ENCODE results near the gene SLAMF8.

SLAMF8 gene

DNA sequence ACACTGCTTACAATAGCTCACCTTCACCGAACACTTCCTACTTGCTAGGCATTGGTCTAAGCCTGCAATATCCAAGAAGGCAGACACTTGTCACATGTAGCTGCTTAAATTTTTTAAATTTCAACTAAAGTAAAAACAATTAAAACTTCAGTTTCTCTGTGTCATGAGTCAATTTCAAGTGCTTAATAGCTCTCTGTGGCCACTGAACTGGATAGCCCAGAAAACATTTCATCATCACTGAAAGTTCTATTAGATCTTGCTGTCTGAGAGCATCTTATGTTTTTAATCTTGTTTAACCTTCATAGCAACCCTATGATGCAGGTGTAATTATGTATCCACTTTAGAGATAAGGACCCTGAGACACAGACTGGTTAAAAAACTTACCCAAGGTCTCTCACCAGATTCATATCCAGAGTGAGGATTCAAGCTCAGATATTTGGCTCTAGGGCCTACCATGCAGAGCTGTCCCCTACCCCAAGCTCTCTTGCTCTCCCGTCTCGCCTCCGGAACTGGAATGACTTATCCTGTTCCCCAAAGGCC is 27.2 kb upstream of the SLAMF8 start:
- no peak overlapping the region for H3K4me3 Mint-ChIP-seq
- H3K27ac Mint-ChIP-seq, result no peak overlapping the region
- H3K27me3 Mint-ChIP-seq, result peaks cover 44 to 45% of the 10 kb centered on the region in 2 donors
- no peaks in the 10 kb centered on the region for H3K36me3 Mint-ChIP-seq
- ATAC-seq (replicated peaks) (no peak), DNase-seq (no peak)
- peaks cover 8 to 9% of the 10 kb centered on the region in 2 donors for H3K4me1 Mint-ChIP-seq
- no peaks in the 10 kb centered on the region for H3K9me3 Mint-ChIP-seq

DNA sequence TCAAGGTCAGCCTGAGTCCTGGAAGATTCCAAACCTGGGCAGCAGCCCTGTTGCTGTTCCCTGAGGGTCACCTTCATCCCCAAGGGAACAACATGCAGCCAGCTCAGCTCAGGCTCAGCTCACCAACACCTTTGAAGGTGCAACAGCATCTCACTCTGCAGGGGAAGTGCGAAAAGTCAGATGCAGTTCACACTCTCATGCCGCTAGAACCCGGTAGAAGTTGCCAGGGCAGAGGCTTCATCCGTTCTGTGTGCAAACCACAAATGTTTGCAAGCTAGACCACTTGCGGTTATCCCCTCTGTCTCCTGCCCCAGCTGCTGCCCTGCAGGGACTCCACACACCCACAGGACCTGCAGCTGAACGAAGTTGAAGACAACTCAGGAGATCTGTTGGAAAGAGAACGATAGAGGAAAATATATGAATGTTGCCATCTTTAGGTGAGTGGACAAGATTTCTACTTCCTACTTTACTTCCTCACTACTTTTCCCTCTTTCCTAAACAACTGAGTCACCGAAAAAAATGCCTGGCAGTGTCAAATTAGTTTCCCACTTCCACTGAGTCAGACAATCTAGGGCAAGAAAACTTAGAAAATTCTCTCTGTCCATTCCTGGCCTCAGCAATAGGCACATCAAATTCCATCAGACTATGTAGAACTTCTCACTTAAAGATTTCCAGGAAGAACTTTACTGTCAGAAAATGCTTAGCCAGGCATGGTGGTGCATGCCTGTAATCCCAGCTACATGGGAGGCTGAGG is 26.3 kb upstream of the SLAMF8 start:
- Mint-ChIP-seq H3K27ac (no peak overlapping the region), H3K27me3 (peaks cover 48 to 53% of the 10 kb centered on the region in 2 donors), H3K4me1 (peaks cover 8 to 9% of the 10 kb centered on the region in 2 donors), H3K36me3 (no peaks in the 10 kb centered on the region), H3K4me3 (no peak overlapping the region), H3K9me3 (no peaks in the 10 kb centered on the region)
- ATAC-seq (replicated peaks), result peak; percentile 53 to 59
- no peak for DNase-seq

GRCh38 chr1:159802111-159802510 is 24.6 kb upstream of the SLAMF8 start, which contains the start of gene FCRL6:
Gene FCRL6, plus strand, starts transcription at chr1:159802360. Its CDS starts 65 bp downstream, at chr1:159802425.
- H3K4me3 Mint-ChIP-seq, result no peak within 1 kb of the TSS
- peaks cover 8 to 9% of the 10 kb centered on the region in 2 donors for H3K4me1 Mint-ChIP-seq

DNA sequence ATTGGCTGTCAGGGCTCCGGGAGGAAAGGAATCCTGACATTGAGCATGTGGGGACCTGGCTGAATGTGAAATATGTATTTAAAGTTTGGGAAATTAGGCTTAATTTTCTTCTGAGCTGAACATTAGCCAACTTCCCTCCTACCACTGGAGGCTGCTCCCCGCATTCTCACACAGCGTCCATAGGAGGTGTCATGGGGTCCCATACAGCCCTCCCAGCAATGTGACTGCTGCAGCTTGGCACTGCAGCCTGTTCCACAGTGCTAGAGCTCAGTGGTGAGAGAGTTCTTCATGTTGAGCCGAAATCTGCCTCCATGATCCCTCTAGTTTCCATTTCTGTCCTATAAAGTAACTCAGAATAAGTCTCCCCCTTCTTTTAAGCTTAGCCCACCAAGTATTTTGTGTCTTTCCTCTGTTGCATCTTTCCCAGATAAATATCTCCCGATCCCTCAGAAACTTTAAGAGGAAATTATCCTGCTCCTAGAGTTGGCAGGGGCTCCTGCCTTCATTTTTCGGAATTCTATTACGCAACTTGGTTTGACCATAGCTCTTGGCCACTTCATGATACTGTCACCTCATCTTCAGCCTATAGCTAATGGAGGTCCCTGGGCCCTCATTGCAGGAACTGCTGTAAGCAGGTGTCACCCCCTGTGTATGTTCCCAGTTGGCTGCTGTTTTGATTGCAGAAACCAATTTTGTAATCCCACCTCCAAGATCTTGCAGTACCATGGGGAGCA is 22.6 kb upstream of the SLAMF8 start:
- Mint-ChIP-seq H3K27ac (no peak overlapping the region), H3K4me3 (no peak overlapping the region), H3K4me1 (peaks cover 8 to 9% of the 10 kb centered on the region in 2 donors), H3K36me3 (no peaks in the 10 kb centered on the region), H3K9me3 (no peaks in the 10 kb centered on the region), H3K27me3 (peaks cover 61 to 73% of the 10 kb centered on the region in 2 donors)
- no peak for DNase-seq
- ATAC-seq (replicated peaks), result no peak

More at GRCh38 chr1:159802111-159802510, 24.6 kb upstream of the SLAMF8 start, which contains the start of gene FCRL6:
- H3K36me3 Mint-ChIP-seq, result no peaks in the 10 kb centered on the region
- ATAC-seq (replicated peaks) (no peak), DNase-seq (no peak)
- peaks cover 58 to 70% of the 10 kb centered on the region in 2 donors for H3K27me3 Mint-ChIP-seq
- H3K27ac Mint-ChIP-seq, result peak within 1 kb of the TSS; percentile 53
- no peaks in the 10 kb centered on the region for H3K9me3 Mint-ChIP-seq

DNA sequence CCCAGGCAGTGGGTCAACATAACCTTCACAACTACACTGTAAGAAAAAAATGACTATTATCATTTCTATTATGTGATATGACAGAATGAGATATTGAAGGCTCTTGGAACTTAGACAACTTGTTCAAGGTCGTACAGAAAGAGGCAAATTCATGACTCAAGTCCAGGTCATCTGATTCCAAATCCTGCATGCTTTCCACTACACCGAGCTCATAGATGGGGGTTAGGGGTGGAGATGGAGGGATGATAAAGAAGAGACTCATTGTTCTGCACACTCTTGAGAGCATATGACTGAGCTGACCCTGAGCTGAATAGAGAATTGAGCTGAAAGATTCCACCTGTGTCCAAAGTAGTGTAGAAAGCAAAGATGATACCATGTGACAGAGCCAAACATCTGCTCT is 21.7 kb upstream of the SLAMF8 start:
- no peak overlapping the region for H3K27ac Mint-ChIP-seq
- H3K36me3 Mint-ChIP-seq, result no peaks in the 10 kb centered on the region
- DNase-seq (no peak), ATAC-seq (replicated peaks) (no peak)
- H3K27me3 Mint-ChIP-seq, result peaks cover 59 to 78% of the 10 kb centered on the region in 2 donors
- H3K4me3 Mint-ChIP-seq, result no peak overlapping the region
- no peaks in the 10 kb centered on the region for H3K9me3 Mint-ChIP-seq
- peaks cover 7 to 8% of the 10 kb centered on the region in 2 donors for H3K4me1 Mint-ChIP-seq

DNA sequence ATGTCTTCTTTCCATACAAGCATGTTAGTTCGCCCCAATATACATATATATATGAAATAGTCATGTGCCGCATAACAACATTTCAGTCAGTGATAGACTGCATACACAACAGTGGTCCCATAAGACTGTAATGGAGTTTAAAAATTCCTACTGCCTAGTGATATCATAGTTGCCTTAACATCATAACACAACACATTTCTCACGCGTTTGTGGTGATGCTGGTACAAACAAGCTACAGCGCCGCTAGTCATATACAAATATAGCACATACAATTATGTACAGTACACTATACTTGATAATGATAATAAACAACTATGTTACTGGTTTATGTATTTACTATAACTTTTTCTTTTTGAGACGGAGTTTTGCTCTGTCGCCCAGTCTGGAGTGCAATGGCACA is 10.7 kb upstream of the SLAMF8 start:
- DNase-seq, result no peak
- H3K4me1 Mint-ChIP-seq, result no peaks in the 10 kb centered on the region

GRCh38 chr1:159817276-159818041 is 9.2 kb upstream of the SLAMF8 start:
- no peak overlapping the region for H3K4me3 Mint-ChIP-seq
- DNase-seq (no peak), ATAC-seq (replicated peaks) (no peak)
- H3K27me3 Mint-ChIP-seq, result peaks cover 8 to 23% of the 10 kb centered on the region in 2 donors
- no peaks in the 10 kb centered on the region for H3K4me1 Mint-ChIP-seq
- no peak overlapping the region for H3K27ac Mint-ChIP-seq
- H3K9me3 Mint-ChIP-seq, result no peaks in the 10 kb centered on the region
- H3K36me3 Mint-ChIP-seq, result no peaks in the 10 kb centered on the region

More for the DNA sequence above, 10.7 kb upstream of the SLAMF8 start:
- no peaks in the 10 kb centered on the region for H3K36me3 Mint-ChIP-seq
- H3K27ac Mint-ChIP-seq, result no peak overlapping the region
- peaks cover 5 to 24% of the 10 kb centered on the region in 2 donors for H3K27me3 Mint-ChIP-seq
- H3K9me3 Mint-ChIP-seq, result no peaks in the 10 kb centered on the region
- no peak for ATAC-seq (replicated peaks)
- no peak overlapping the region for H3K4me3 Mint-ChIP-seq

DNA sequence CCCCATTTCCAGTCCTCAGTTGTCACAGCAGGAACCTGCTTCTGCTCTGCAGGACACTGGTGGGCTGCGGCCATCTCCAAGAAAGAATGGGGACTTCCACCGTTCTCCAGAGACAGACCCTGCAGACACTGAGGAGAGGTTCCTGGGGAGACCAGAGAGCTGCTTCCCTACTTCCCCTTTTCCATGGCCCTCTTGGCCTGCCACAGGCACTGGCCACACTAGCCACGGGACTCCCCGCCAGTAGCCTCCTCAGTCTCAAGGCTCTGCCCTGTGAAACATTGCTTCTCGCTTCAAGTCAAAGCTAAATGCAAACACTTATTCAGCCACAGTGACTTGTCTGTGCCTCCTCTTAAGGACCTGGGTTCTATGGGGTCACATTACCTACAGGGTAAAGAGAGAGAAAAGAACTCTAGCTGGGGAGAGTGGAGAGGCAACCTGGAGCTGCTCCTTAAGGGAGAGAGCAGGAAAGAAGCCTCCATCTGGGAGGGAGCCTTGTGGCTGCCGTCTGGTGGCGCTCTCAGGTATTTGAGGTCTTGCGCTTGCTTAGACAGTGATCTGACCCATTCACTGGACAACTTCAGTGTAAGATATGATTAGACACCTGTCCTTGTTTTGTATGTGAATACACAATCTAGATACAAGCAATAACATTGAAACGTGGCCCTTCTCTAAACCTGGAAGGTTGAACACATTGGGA is 5.4 kb upstream of the SLAMF8 start:
- no peaks in the 10 kb centered on the region for H3K9me3 Mint-ChIP-seq

DNA sequence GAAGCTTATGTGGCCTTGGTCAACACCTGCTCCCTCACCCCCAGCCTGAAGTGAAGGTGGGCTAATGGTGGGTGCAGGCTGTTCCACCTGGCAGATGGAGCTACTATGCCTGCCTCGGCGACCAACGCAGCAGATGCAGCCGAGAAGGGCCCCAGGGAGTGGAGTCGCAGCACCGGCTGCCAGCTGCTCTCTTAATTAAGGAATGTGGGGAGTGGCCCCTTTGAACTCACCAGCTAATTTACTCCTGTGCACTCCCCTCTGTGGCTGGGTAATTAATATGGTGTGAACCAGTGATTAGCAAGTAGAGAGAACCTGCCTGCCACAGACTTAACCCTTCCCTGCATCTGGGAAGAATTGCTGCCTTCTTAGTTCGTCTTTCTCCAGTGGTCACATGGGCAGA is 3.3 kb upstream of the SLAMF8 start:
- Mint-ChIP-seq H3K9me3 (no peaks in the 10 kb centered on the region), H3K27me3 (peaks cover 28 to 34% of the 10 kb centered on the region in 2 donors), H3K27ac (no peak overlapping the region), H3K4me3 (no peak overlapping the region), H3K36me3 (no peaks in the 10 kb centered on the region), H3K4me1 (peaks cover 10 to 11% of the 10 kb centered on the region in 2 donors)
- DNase-seq (no peak), ATAC-seq (replicated peaks) (no peak)

More for the DNA sequence above, 5.4 kb upstream of the SLAMF8 start:
- DNase-seq (no peak), ATAC-seq (replicated peaks) (no peak)
- Mint-ChIP-seq H3K27me3 (peaks cover 28 to 34% of the 10 kb centered on the region in 2 donors), H3K4me1 (peaks cover 5% of the 10 kb centered on the region in 2 donors), H3K36me3 (no peaks in the 10 kb centered on the region), H3K4me3 (no peak overlapping the region), H3K27ac (no peak overlapping the region)

GRCh38 chr1:159825564-159825963 is 1.1 kb upstream of the SLAMF8 start:
- H3K4me3 Mint-ChIP-seq, result no peak overlapping the region
- H3K4me1 Mint-ChIP-seq, result peaks cover 17 to 21% of the 10 kb centered on the region in 2 donors
- DNase-seq (no peak), ATAC-seq (replicated peaks) (no peak)
- H3K27me3 Mint-ChIP-seq, result peaks cover 23 to 34% of the 10 kb centered on the region in 2 donors
- no peaks in the 10 kb centered on the region for H3K36me3 Mint-ChIP-seq
- no peak overlapping the region for H3K27ac Mint-ChIP-seq
- no peaks in the 10 kb centered on the region for H3K9me3 Mint-ChIP-seq

- ATAC-seq (replicated peaks), result no peak
- H3K36me3 Mint-ChIP-seq, result no peaks in the 10 kb centered on the region
- H3K4me3 Mint-ChIP-seq, result no peak overlapping the region
- no peaks in the 10 kb centered on the region for H3K9me3 Mint-ChIP-seq
- DNase-seq, result no peak
- H3K27me3 Mint-ChIP-seq, result peaks cover 20 to 31% of the 10 kb centered on the region in 2 donors
- H3K4me1 Mint-ChIP-seq, result peaks cover 17 to 21% of the 10 kb centered on the region in 2 donors
- no peak overlapping the region for H3K27ac Mint-ChIP-seq
These were observed 423 bp downstream of the SLAMF8 start for GRCh38 chr1:159827102-159827490.

- no peak overlapping the region for H3K4me3 Mint-ChIP-seq
- no peaks in the 10 kb centered on the region for H3K9me3 Mint-ChIP-seq
- no peaks in the 10 kb centered on the region for H3K36me3 Mint-ChIP-seq
- no peak overlapping the region for H3K27ac Mint-ChIP-seq
- H3K4me1 Mint-ChIP-seq, result peaks cover 17 to 21% of the 10 kb centered on the region in 2 donors
- no peak for ATAC-seq (replicated peaks)
- peaks cover 20 to 27% of the 10 kb centered on the region in 2 donors for H3K27me3 Mint-ChIP-seq
- DNase-seq, result no peak
These were observed 876 bp downstream of the SLAMF8 start for GRCh38 chr1:159827549-159827948.

DNA sequence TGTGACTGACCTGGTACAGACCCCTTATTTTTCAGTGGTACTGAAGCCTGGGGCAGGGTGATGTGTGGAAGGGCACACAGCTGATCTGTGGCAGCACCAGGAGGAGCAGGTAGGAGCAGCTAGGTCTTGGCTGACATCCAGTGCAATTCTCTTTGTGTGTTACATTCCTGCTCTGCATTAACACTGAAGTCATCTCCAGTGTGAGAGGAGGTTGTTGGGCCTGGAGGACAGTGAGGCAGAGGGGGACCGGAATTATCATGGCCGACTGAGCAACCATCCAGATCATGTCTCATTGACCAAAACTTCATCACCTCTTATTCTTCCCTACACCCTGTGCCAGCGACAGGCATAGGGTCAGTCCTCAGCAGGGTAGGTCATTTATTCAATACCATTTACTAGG is 1.5 kb downstream of the SLAMF8 start:
- no peak for DNase-seq
- peaks cover 17 to 21% of the 10 kb centered on the region in 2 donors for H3K4me1 Mint-ChIP-seq
- H3K27ac Mint-ChIP-seq, result no peak overlapping the region
- ATAC-seq (replicated peaks), result no peak
- no peaks in the 10 kb centered on the region for H3K36me3 Mint-ChIP-seq
- no peak overlapping the region for H3K4me3 Mint-ChIP-seq
- no peaks in the 10 kb centered on the region for H3K9me3 Mint-ChIP-seq
- peaks cover 17 to 20% of the 10 kb centered on the region in 2 donors for H3K27me3 Mint-ChIP-seq
